Stimulated activated naive CD4-positive, alpha-beta T cell treated with Interleukin-2 at 50 U/mL for 16 hours (primary cell): Measurements from ENCODE around the gene TAP1.
A peak's percentile ranks its signal among the peaks of the same experiment; 100 is the strongest.

ENCODE experiments used
- DNase-seq: peaks from one replicate; lab custom pipeline; 2025; lab: John Stamatoyannopoulos, UW

The TAP1 gene

DNA sequence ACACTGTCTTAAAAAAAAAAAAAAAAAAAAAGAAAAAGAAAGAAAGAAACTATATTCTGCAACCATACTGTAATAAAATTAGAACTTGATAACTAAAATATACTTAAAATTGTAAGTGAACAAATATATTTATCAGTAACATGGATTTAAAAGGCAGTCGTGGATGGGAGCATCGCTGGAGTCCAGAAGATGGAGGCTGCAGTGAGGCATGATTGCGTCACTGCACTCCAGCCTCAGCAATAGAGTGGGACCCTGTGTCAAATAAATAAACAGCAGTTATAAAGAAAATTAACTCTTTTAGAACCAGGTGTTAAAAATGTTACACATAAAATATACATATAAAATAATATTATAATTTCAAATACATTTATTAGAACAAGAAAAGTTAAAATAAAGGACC, 9.2 kb upstream of the TAP1 start:
- no peak for DNase-seq

DNA sequence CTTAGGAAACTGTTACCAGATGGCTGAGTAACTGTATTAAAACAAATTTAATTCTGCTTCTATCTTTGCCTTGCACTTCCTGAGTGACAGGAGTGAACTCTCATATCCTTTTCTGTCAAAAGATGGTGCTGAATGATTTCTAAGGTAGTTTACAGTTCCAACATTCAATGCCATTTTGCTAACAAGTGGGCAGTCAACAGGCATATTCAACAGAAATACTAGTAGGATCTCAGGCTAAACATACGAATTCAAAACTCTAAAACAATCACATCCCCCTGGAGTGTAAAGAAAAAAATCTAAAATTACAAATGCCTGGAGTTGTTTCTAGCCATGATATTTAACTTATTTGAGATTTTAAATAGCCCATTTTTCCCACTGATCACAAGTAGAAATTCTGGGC, 7.2 kb upstream of the TAP1 start:
- DNase-seq = no peak

DNA sequence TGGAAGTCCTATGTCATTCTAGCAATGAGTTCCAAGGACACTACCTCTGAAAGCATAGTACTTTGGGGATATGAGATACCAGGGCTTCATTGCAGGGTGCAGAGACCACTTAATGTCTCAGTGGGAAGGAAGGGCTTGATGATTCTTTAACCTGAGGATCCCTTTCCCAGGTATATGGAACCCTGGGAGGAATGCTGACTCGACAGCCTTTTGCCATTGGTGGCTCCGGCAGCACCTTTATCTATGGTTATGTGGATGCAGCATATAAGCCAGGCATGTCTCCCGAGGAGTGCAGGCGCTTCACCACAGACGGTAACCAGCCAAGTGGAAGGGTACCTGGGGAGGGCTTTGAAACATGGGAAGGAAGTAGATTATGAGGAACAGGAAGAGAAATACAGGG, 4.7 kb upstream of the TAP1 start:
- DNase-seq = no peak

DNA sequence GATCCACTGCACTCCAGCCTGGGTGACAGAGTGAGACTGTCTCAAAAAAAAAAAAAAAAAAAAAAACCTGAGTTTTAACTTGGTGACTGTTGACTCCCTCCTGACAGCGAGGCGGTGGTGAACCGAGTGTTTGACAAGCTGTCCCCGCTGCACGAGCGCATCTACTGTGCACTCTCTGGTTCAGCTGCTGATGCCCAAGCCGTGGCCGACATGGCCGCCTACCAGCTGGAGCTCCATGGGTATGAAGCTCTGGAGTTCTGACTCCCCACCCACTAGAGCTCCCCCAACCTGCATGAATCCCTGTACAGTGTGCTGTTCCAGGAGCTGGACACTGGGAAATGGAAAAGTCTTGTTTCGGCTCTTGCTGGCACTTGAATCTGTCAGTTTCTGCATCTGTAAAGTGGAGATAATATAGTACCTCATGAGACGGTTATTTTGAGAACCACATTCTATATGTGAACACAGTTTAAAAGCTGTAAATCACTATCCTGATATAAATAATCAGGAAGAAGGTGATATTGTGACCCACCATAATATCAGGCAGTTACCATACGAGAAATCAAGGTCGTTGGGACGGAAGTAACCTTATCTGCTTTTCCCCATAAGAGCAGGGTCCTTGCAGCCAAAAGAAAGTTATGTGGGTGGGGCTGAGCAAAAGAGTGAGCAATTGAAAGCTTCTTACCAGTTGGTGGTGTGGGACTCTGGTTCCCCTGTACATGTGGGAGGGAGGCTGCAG, 3.8 kb upstream of the TAP1 start:
- DNase-seq = no peak

DNA sequence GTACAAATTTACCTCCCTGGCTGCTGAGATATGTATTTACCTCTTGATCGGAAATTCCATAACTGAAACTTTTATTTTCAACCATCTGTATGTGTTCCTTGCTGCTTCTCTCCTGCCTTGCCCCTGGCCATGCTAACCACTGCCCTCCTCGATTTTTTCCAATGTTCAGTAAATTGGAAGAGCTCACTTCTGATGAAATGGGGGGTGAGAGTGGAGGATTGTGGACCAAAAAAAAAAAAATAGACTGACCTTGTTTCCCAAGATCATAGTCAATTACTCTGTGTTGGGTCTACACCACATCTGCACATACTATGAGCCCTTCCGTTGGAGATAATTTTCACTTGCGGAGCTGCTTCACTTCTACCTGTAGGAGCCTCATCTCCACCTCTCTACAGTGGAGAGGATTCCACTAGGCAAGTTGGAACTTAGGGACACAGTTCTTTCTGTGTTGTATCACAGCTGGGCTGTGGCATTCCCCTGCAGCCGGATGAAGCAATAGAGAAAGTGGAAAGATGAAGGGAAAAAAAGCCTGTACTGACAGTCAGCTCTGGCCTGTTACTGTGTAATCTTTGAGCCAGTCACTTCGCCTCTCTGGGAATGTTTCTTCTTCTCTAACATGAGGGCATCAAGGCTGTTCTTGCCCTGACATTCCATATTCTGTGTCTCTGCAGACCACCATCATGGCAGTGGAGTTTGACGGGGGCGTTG, 2.1 kb upstream of the TAP1 start:
- DNase-seq = no peak

DNA sequence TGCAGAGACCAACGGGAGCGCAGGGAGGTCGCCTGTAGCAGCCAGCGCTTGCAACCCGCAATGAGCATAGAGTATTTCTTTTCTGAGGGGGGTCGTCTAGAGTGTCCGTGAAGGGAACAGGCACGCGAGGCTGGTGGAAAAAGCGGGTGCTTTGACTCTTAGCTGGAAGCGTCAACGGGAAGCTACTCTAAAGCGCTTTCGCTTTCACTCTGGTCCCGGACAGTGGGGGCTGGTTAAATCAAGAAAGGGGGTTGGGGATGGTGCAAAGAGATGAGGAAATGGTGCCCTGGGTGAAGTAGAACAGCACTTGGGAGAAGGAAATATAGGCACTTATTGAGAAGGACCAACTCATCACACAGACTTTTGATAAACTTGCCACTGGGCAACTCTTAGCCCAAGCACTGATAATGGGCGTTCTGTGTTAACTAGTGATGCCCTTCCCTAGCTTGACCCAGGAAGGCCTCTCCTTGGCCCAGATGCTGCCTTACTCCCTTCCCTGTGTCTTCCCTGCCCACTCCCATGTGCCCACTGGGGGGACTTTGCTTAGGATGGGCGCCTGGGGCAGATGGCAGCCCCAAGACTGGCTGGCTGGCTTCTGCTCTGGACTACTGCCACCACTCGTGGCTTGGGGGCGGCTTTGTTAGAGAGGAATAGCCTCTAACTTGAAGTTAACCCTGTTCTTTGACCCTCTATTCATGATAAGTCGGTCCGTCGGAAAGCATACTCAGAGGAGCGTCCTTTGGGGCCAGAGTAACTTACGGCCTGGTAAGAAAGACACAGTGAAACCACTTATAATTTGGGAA, 1.1 kb upstream of the TAP1 start:
- peak; percentile 53 for DNase-seq

DNA sequence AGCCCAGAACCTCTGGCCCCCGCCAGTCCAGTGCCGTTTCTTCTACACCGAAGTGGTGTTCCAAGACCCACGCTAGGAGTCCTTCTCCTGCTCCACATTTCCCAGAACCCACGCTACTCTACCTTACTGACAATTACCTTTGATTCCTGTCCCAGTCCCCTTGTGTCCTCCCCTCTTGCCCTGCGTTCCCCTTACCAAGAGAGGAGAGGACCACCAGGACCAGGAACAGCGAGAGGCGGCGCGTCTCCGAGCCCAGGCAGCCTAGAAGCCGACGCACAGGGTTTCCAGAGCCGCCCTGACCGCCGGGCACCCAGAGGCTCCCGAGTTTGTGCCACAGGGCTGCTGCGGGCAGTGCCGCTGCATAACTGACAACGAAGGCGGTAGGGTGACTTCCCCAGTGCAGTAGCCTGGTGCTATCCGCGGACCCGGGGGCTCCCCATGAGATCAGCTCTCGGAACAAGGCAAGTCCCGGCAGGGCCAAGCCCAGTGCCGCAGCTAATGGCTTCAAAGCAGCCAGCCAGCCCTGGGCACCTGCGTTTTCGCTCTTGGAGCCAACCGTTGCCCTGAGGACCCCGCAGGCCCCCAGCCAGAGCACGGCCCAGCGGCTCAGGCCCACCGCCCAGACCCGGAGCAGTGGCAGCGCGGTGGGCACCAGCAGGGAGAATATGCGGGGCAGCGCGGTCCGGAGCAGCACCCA, 512 bp downstream of the TAP1 start:
- DNase-seq = peak; percentile 64

DNA sequence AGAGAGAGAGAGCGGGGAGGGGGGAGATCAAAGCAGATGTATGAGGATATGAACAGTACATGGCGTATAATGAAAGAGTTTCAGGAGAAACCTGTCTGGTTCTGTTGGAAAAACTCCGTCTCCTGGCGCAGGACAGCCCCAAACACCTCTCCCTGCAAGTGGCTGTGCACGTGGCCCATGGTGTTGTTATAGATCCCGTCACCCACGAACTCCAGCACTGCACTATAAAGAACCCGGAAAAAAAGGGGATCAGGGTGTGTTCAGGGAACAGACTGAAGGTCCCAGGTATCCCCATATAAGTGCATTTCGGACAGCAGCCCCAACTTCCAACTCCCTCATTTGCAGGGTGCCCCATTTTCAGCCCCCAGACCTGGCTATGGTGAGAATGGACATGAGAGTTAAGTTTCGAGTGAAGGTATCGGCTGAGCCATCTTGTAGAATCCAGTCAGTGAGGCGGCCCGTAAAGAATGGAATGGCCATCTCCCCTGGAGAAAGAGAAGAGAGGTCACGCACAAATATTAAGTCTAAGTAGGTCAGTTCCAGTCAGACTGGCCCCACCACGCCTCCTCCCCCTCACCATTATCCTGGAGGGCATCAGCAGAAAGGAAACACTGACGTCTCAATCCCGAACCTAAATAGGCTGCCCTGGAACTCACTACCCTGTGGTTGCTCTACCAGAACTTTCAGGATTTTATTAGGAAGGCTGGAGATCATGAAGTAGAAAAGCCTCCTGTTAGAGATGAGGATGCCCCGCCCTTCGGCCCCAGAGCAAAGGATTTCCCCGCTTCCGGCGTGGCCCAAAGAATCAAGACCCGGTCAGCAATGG, 1.3 kb downstream of the TAP1 start:
- peak; percentile 25 for DNase-seq

DNA sequence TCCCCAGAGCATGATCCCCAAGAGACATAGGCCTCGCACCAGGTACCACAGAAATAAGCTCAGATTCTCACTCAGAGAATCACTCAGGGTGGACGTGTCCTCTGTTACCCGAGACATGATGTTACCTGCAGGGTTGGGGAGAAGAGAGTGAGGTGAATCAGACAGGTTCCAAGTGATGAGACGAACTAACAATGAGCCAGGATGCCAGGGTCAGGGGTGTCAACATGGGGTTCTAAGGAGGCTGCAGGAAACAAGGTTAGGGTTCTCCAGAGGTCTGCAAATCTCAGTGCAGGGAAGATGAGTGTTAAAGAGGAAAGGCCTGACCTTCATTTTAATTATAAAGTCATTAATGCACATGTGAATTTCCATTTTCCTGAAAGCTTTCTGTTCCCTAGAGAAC, 2.5 kb downstream of the TAP1 start:
- DNase-seq = no peak

DNA sequence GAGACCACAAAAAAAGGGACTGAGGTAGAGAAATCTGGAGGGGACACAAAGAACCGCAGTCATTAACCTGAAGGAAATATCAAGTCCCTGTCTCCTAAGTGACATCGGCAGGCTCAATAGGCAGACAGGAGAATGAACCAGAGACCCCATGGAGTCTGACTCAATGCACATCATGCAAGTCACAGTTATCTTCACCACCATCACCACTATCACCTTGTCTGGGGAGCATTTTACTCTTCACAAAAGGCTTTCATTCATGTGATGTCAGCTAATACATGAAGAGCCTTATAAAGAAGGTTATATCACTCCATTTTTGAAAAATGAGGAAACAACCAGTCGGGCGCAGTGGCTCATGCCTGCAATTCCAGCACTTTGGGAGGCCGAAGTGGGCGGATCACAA, 4.4 kb downstream of the TAP1 start:
- DNase-seq = no peak

DNA sequence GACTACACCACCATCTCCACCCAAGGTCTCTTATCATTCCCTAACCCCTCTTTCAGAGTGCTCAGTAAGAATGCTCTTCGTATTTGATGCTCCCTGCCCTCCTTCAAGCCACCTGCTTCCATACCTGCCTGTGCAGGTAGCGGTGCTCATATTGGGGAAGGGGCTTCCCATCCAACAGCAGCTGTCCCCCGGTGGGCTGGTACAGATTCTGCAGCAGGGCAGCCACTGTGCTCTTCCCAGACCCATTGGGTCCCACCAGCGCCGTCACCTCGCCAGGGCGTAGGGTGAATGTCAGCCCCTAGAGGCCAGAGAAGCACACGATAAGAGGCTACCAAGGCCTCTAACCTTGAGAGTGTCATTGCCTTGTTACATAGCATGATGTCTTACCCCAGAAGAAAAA, 5.7 kb downstream of the TAP1 start:
- no peak for DNase-seq

DNA sequence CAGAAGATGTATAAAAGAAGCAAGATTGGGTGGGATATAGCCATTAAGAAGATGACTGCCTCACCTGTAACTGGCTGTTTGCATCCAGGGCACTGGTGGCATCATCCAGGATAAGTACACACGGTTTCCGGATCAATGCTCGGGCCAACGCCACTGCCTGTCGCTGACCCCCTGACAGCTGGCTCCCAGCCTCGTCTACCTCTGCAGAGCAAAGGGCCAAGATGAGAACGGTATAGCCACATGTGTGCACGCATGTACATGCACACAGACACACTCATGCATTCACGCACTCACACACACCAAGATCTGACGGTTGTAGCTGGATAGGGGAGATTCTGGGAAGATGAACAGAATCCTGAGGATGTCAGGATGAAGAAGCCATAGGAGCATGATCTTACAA, 6.5 kb downstream of the TAP1 start:
- no peak for DNase-seq

DNA sequence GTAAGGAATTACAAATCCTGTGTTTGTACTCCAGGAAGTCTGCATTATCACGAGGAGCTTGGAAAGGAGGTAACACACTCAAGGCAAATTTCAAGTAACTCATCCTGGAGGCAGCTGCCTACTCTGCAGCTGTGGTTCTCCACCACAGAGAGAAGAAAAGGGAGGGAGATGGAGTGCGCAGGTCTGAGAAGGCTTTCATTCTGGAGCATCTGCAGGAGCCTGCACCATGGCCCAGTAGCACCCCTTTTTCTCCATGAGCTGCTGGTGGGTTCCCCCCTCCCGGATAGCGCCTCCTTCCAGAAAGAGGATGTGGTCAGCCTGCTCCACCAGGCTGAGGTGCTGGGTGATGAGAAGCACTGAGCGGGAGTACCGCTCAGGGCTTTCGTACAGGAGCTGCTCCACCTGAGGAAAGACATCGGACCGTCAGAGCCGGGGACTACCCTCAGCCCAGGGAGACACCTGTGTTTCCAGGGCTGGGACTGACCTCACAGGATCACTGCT, 8.1 kb downstream of the TAP1 start:
- DNase-seq = peak; percentile 42

DNA sequence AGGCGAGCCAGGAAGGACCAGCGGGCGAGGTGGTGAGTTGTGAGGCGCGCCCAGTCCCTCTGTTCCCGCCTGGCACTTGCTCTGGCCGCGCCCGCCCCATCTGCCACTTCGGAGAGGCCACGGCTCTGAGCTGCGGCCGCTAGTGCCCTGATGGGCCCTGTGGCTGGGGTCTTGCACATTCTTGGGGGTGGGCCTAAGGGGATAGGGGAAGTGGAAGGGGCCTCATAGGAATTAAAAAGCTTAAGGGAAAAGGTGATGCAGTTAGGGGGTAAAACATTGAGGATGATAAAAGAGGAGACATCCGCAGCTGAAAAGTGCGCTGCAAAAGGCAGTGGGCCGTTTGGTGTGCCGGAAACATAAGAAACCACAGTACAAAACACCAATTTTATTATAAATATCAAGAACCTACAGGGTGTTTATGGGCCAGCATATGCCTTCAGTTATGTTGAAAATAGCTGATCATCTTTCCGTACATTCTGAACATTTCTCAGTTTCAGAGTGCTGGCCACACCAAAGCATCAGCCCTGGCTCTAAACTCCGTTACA, 8.6 kb downstream of the TAP1 start:
- DNase-seq = no peak

DNA sequence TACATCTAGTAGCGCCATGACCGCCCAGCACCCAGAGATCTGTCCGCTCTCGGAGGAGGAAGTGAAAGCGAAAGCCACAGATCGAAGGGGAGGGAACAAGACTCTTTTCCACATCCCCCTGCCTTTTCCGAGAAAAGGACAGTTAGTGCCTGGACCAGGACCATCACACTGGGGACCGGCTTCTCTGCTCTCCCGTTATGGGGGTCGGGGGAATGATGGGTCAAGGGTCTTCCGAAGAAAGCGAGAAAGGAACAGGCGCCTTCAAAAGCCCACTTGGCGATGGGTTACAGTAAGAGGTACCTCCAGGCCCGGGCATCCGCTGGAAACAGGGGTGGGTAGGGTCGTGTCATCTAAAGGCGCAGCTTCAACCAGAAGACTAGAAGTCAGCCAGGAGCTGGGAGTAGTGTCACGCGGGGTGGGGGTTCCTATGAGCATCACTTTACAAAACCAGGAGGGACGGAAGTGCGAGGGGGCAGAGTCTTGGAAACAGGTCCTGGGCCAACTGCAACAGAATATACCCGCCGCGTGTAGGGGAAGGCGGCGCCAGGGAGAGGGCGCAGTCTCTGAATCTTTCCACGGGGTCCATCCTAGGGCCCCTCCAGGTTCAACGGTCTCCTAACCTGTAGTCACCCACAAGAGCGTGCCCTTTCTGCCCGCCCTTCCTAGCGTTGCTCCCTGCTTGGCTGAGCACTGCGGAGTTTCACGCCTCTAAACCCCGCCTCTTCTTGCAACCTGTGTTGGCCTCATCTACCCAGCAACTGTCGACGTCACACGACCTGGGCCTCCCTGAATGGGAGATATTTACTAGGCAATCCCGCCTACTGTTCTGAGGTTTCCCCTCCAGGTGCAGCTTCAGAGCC, 9.3 kb downstream of the TAP1 start, which contains the start of gene PSMB8:
TSS of gene PSMB8 (minus strand) at position 69 of the 860 bp plus-strand sequence. CDS start at position 18, 51 bp downstream.
- DNase-seq = peak; percentile 97

DNA sequence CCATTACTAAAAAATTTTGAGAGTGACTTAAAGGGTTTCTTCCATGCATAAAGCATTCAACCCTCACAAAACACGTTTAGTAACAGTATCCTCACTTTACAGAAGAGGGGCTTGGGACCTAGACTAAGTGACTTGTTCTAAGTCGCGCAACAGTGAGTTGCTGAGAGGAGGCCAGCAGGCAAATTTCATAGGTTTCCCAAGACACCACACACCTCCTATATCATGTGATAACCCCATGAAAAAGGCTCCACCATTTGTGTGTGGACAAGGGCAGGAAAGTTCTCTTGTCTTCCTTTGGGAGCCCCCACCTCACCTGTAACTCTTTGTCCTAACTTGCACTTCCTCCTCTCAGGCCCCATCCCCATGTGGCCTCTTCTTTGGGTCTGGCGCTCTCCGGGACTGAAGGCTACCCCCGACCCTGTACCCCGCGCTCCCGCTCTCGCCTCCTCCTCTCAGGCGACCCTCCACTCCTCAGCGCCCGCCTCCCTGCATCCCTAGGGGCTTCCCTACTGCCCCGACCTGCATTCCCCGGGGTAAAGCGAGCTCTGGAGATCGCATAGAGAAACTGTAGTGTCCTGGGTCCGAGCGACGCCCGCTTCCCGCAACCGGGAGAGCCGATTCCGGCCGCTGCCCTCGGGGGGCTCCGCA, 10.0 kb downstream of the TAP1 start:
- no peak for DNase-seq

DNA sequence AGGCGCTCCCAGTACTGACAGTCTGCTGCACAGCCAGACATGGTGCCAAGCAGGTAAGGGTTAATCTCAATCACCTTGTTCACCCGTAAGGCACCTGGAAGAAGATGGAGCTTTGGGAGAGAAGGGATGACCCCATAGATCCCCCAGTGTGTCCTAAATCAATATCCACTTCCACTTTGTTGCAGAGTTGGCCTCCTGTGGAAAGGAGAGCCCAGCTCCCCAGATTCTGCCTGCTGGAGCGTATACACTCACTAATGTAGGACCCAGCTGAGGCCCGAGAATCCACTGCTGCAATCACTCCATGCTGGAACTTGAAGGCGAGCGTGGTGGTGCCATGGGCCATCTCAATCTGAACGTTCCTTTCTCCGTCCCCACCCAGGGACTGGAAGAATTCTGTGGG, 10.8 kb downstream of the TAP1 start:
- no peak for DNase-seq

DNA sequence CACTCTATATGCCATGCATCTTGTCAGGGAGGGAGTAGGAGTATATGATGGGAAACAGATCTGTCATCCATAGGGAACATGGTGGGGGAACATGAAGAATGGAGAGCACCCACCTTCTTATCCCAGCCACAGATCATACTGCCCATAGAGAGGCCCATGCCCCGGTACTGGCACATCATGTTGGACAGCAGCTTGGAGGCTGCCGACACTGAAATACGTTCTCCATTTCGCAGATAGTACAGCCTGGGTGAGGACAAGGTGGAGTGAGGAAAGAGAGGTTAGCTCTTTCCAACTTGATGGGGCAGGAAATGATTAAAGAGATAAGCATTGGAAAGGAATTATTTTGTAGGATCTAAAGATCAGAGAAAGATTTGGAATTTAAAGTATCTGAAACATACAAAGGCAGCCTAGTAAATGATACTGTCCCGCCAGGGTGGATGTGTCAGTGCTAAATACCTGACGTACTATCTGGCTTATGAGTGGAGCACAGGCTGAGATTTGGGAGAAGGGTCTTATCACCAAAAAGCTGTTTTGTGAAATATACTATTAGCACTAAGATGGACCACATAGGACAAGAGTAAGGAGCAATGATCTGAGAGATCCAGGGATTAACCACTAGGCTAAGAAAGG, 11.4 kb downstream of the TAP1 start:
- DNase-seq = no peak
